GM23338 (cell line): ENCODE results near the gene TOR1AIP1.

Source experiments
- CREB1 ChIP-seq: fragments of 250-450 bp; sonication (Bioruptor Pico); IDR thresholded peaks from 2 replicates; pipeline ENCODE4 v1.5.0; 2020; ENCODE audit warnings: low read depth, mild to moderate bottlenecking, moderate library complexity
- CTCF ChIP-seq, 2 experiments: fragments of 200-600 bp in 1 of 2; sonication (generic) in 1 of 2; conservative IDR thresholded peaks; 2 replicates each; pipeline versions ENCODE4 v1.5.1 to v1.6.1; 2016 to 2017; ENCODE audit warnings: antibody characterized with exemption in 2 of 2, low read depth in 2 of 2, mild to moderate bottlenecking in 2 of 2, moderate library complexity in 1 of 2
- EZH2 ChIP-seq: fragments of 200-600 bp; sonication (generic); IDR thresholded peaks from one replicate; pipeline ENCODE4 v1.8.0; 2017; ENCODE audit warnings: antibody characterized with exemption, mild to moderate bottlenecking, low read depth; ENCODE audit not compliant: unreplicated experiment
- EZH2phosphoT487 ChIP-seq: fragments of 200-600 bp; sonication (generic); IDR thresholded peaks from one replicate; pipeline ENCODE4 v1.8.1; 2018; ENCODE audit warnings: antibody characterized with exemption; ENCODE audit not compliant: unreplicated experiment
- JUNB ChIP-seq: IDR thresholded peaks from one replicate; pipeline ENCODE4 v1.6.1; 2016; ENCODE audit warnings: antibody characterized with exemption; ENCODE audit not compliant: unreplicated experiment
- POLR2AphosphoS5 ChIP-seq: IDR thresholded peaks from 2 replicates; pipeline ENCODE4 v1.6.1; 2016; ENCODE audit warnings: antibody characterized with exemption, low read depth
- REST ChIP-seq: IDR thresholded peaks from one replicate; pipeline ENCODE4 v1.6.1; 2018; ENCODE audit warnings: antibody characterized with exemption; ENCODE audit not compliant: unreplicated experiment

- TF ChIP-seq REST, result no peak
- TF ChIP-seq EZH2, result no peak
- no peak for TF ChIP-seq CTCF (conservative IDR thresholded peaks at IDR 0.05; ENCODE audit: low read depth in 2 of 2)
- no peak for TF ChIP-seq POLR2AphosphoS5
- no peak for TF ChIP-seq EZH2phosphoT487
- no peak for TF ChIP-seq JUNB
- no peak for TF ChIP-seq CREB1
Measured at GRCh38 chr1:179937668-179938254, 55.7 kb downstream of the TOR1AIP1 start.
